K562 (cell line): ENCODE results near the gene ERGIC3. TPM values are rescaled to one million over a fixed set of nuclear protein-coding genes. Genes with fewer than 3 reads are reported as not detected.

Experiments used
- ATAC-seq: fragments of 200-7000 bp; cut with Tn5 transposase; 3 replicates; pipeline ENCODE4 v1.9.1; 2020; ENCODE audit warnings: moderate library complexity
- BruUV-seq: library from RNA; stranded (reverse); fragments of 400-500 nt; replicated peaks from 2 replicates; lab custom pipeline; 2021; lab: Mats Ljungman, UMichigan
- CTCF ChIA-PET: fragments of 300-600 bp; formaldehyde crosslinking; extraction: SDS; loops from one replicate; lab custom pipeline; 2021; ENCODE audit warnings: low intra/inter-chr PET ratio; lab: Yijun Ruan, JAX
- POLR2A ChIA-PET: fragments of 300-600, 350-650 bp; sonication (Branson Sonifier 250); formaldehyde crosslinking; extraction: SDS; loops from one replicate; lab custom pipeline; 2021; ENCODE audit warnings: antibody characterized with exemption, inconsistent platforms; lab: Yijun Ruan, JAX
- DNase-seq, 4 experiments: peaks; one replicate each; pipeline versions ENCODE4 v3.0.0 to v3.0.0-alpha.2; 2011 to 2018; ENCODE audit warnings: low spot score in 3 of 4, mixed read lengths in 3 of 4; ENCODE audit errors: extremely low read depth in 1 of 4
- FAIRE-seq: peaks from 2 replicates; lab custom pipeline; 2011; peaks lifted over from hg19 to GRCh38; lab: Jason Lieb, UNC
- H2AFZ ChIP-seq: 2 replicates; pipeline ENCODE4 v1.6.0; 2011; ENCODE audit warnings: low read depth, low read length, control low read depth, inconsistent platforms
- H3K27ac ChIP-seq: fragments of 200-600 bp; 3 replicates; pipeline ENCODE4 v1.8.0; 2011; ENCODE audit warnings: low read depth, mild to moderate bottlenecking, control low read depth, inconsistent platforms, low read length, moderate library complexity, mixed read lengths; ENCODE audit errors: extremely low read depth
- H3K27me3 ChIP-seq, 2 experiments: fragments of 300-600 bp in 1 of 2; 2 replicates in 1 of 2; 3 replicates in 1 of 2; pipeline versions ENCODE4 v1.6.0 to v1.8.0; 2011; ENCODE audit warnings: inconsistent platforms in 2 of 2, low read length in 2 of 2, mild to moderate bottlenecking in 1 of 2, mixed read lengths in 1 of 2, moderate library complexity in 1 of 2; ENCODE audit not compliant: control insufficient read depth in 2 of 2, insufficient read depth in 2 of 2
- H3K36me3 ChIP-seq: fragments of 300-600 bp; 3 replicates; pipeline ENCODE4 v1.8.0; 2011; ENCODE audit warnings: mild to moderate bottlenecking, low read length, inconsistent platforms; ENCODE audit not compliant: control insufficient read depth, insufficient read depth
- H3K4me1 ChIP-seq, 2 experiments: fragments of 200-600 bp in 1 of 2; replicated peaks in 1 of 2; 2 replicates in 1 of 2; 3 replicates in 1 of 2; pipeline versions ENCODE4 v1.5.1 to v1.8.0; 2011; ENCODE audit warnings: inconsistent platforms in 2 of 2, low read length in 2 of 2, mild to moderate bottlenecking in 1 of 2, mixed read lengths in 1 of 2, moderate library complexity in 1 of 2; ENCODE audit not compliant: control insufficient read depth in 2 of 2, insufficient read depth in 2 of 2
- H3K4me2 ChIP-seq: 2 replicates; pipeline ENCODE4 v1.6.1; 2011; ENCODE audit warnings: low read length, control low read depth, inconsistent platforms, mixed read lengths; ENCODE audit not compliant: insufficient read depth
- H3K4me3 ChIP-seq: fragments of 200-600 bp; sonication (generic), shearing (Covaris generic); 2 replicates; pipeline ENCODE4 v1.5.1; 2016; ENCODE audit warnings: control low read depth, inconsistent platforms
- H3K79me2 ChIP-seq: fragments of 200-600 bp; 3 replicates; pipeline ENCODE4 v1.8.0; 2011; ENCODE audit warnings: low read length, inconsistent platforms; ENCODE audit not compliant: control insufficient read depth, insufficient read depth
- H3K9ac ChIP-seq, 2 experiments: 2 replicates each; pipeline versions ENCODE4 v1.6.0 to v1.6.1; 2011; ENCODE audit warnings: low read depth in 2 of 2, low read length in 2 of 2, control low read depth in 1 of 2, inconsistent platforms in 1 of 2, mild to moderate bottlenecking in 1 of 2, mixed read lengths in 1 of 2; ENCODE audit not compliant: insufficient read depth in 1 of 2
- H3K9me1 ChIP-seq: one replicate; pipeline ENCODE4 v1.6.0; 2011; ENCODE audit warnings: inconsistent platforms, mild to moderate bottlenecking, low read length, moderate library complexity; ENCODE audit not compliant: control insufficient read depth, insufficient read depth
- H3K9me3 ChIP-seq: replicated peaks from 2 replicates; pipeline ENCODE4 v1.5.1; 2011; ENCODE audit warnings: low read depth, low read length, inconsistent platforms; ENCODE audit not compliant: control insufficient read depth, insufficient read depth
- H4K20me1 ChIP-seq: replicated peaks from 2 replicates; pipeline ENCODE4 v1.6.1; 2011; ENCODE audit warnings: low read length, inconsistent platforms, mixed read lengths; ENCODE audit not compliant: control insufficient read depth, insufficient read depth
- CHD2 ChIP-seq: IDR thresholded peaks from 2 replicates; pipeline ENCODE4 v1.6.1; 2011; ENCODE audit warnings: low read depth, low read length
- CTCF ChIP-seq, 3 experiments: IDR thresholded peaks in 2 of 3; conservative IDR thresholded peaks in 1 of 3; 2 replicates each; pipeline ENCODE4 v1.5.1; 2011 to 2012; ENCODE audit warnings: low read length in 3 of 3, mild to moderate bottlenecking in 3 of 3, control low read depth in 2 of 3, improper control_type of control experiment in 1 of 3, inconsistent platforms in 1 of 3, low read depth in 1 of 3, mixed read lengths in 1 of 3, moderate library complexity in 1 of 3; ENCODE audit not compliant: insufficient read depth in 2 of 3
- NFATC3 ChIP-seq: fragments of 450-650 bp; IDR thresholded peaks from 2 replicates; pipeline ENCODE4 v1.6.1; 2017; ENCODE audit warnings: mild to moderate bottlenecking
- RAD21 ChIP-seq, 2 experiments: fragments of 250-450 bp in 1 of 2; fragments of 450-650 bp in 1 of 2; sonication (Bioruptor Pico) in 1 of 2; formaldehyde crosslinking in 1 of 2; IDR thresholded peaks in 1 of 2; conservative IDR thresholded peaks in 1 of 2; 2 replicates each; pipeline versions ENCODE4 v1.4.0 to v1.8.0; 2020 to 2022; ENCODE audit warnings: mild to moderate bottlenecking in 2 of 2, moderate library complexity in 1 of 2
- SIX5 ChIP-seq, 2 experiments: IDR thresholded peaks; 2 replicates each; pipeline ENCODE4 v1.6.1; 2011; ENCODE audit warnings: low read length in 2 of 2, borderline replicate concordance in 1 of 2, low read depth in 1 of 2, mild to moderate bottlenecking in 1 of 2, moderate library complexity in 1 of 2; ENCODE audit not compliant: insufficient read depth in 1 of 2
- SMC3 ChIP-seq: conservative IDR thresholded peaks from 2 replicates; pipeline ENCODE4 v1.6.1; 2011; ENCODE audit warnings: low read depth, low read length, improper control_type of control experiment; ENCODE audit not compliant: insufficient read depth
- ZNF445 ChIP-seq: fragments of 250-450 bp; sonication (Bioruptor Pico); IDR thresholded peaks from 2 replicates; pipeline ENCODE4 v1.4.0; 2020; ENCODE audit warnings: low read depth, mild to moderate bottlenecking, moderate library complexity
- WGBS: fragments of 100-300 bp; shearing (Covaris generic); methylation state at CpG from one replicate; pipeline ENCODE4 v1.1.6; 2016; ENCODE audit warnings: low coverage, mixed read lengths; ENCODE audit not compliant: insufficient coverage; ENCODE audit errors: missing lambda C conversion rate; 5-methylcytosine and 5-hydroxymethylcytosine counted together
- in situ Hi-C: fragments of 300-500 bp; cut with MboI; formaldehyde crosslinking; loops from 4 replicates; pipeline ENCODE4 v1.15.0; 2018; ENCODE audit warnings: inconsistent platforms, mixed read lengths
- intact Hi-C: fragments of 100-400 bp; cut with micrococcal nuclease; formaldehyde crosslinking; loops from 2 replicates; pipeline ENCODE4 v1.14.2; 2022
- polyA plus RNA-seq, 8 experiments: library from polyadenylated mRNA; depleted of rRNA in 4 of 8; stranded (reverse) in 5 of 8; unstranded in 3 of 8; fragments of >200 nt; fragmentation: Nextera tagmentation in 2 of 8; fragmentation: Illumina TruSeq in 1 of 8; extraction: Ambion mirVana in 2 of 8; extraction: Trizol in 1 of 8; gene quantifications; 2 replicates each; pipeline versions ENCODE4 v1.2.1 to v1.2.3, GENCODE V29; 2011 to 2014; ENCODE audit warnings: inconsistent platforms in 1 of 8, missing spikeins in 1 of 8
- total RNA-seq, 7 experiments: library from RNA; depleted of rRNA in 6 of 7; stranded (reverse); fragments of >200 nt in 6 of 7; fragmentation: Illumina TruSeq in 2 of 7; extraction: Trizol in 2 of 7; gene quantifications; 2 replicates each; pipeline versions ENCODE4 v1.2.1 to v1.2.3, GENCODE V29; 2011 to 2021; ENCODE audit warnings: low replicate concordance in 1 of 7

The ERGIC3 gene
- total and polyA plus RNA-seq, 9 of the 15 experiments (the other 6 are each of a cell fraction or from before 2014, with no cell fraction given) = 121 to 278 (median 184) TPM

DNA sequence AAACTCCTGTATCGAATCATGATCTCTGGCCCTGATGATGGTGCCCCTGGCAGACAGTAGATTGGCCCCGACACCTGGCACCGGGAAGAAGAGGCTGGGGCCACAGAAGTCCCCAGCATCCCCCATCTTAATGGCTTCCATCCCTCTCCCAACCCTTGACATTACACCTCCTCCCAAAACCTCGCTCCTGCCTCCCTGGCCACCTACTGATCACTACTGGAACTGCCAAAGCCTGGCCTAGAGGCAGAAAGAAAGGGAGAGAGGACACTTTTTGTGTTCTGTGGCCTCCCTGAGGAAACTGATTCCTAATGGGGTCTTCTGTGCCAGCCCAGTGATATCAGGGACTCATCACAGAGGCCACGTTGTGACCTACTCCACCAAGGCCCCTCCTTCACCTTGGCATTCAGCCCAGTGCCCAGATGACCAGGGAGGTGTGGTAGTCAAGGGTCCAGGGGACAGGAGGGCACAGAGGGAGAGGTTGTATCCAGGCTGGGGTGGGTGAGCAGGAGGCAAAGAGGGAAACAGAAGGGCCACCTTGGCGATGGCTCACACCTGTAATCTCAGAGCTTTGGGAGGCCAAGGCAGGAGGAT is 18.5 kb upstream of the ERGIC3 start:
- 15% methylated on average over 6 of the region's 6 CpGs for WGBS
- no peaks in the 10 kb centered on the region for H3K36me3 ChIP-seq
- BruUV-seq = no TSS peak
- H3K9me3 ChIP-seq = no peaks in the 10 kb centered on the region
- FAIRE-seq = peak; percentile 83
- H4K20me1 ChIP-seq = no peaks in the 10 kb centered on the region
- intact Hi-C loops (no loop called here), in situ Hi-C loops (no loop called here)
- no peaks in the 10 kb centered on the region for H3K4me1 ChIP-seq
- peak; percentile 68 to 77 (median 74) for TF ChIP-seq CTCF (IDR thresholded peaks at IDR 0.05 in 2 of 3, conservative IDR thresholded peaks at IDR 0.05 in 1 of 3; ENCODE audit: insufficient read depth in 2 of 3, low read depth in 1 of 3, low read length in 3 of 3)
- TF ChIP-seq SMC3 = peak; percentile 26; the same call in 1 of the 2 replicates
- no peak for TF ChIP-seq SIX5 (IDR thresholded peaks at IDR 0.05; ENCODE audit: borderline replicate concordance in 1 of 2, insufficient read depth in 1 of 2, low read depth in 1 of 2, low read length in 2 of 2)
- no peak for TF ChIP-seq CHD2
- TF ChIP-seq NFATC3 = no peak
- no peak for TF ChIP-seq ZNF445
- peak in 1 of 2 experiments; percentile 41; a peak in 1 of 4 replicates for TF ChIP-seq RAD21 (CRISPR knock-in tag; conservative IDR thresholded peaks at IDR 0.05 in 1 of 2, IDR thresholded peaks at IDR 0.05 in 1 of 2)
- H3K79me2 ChIP-seq = no peaks in the 10 kb centered on the region
- CTCF ChIA-PET = no interaction called here
- no peak overlapping the region for H3K27ac ChIP-seq
- H3K27me3 ChIP-seq = no peaks in the 10 kb centered on the region
- no peak overlapping the region for H3K4me3 ChIP-seq
- H2AFZ ChIP-seq = no peak overlapping the region
- H3K9me1 ChIP-seq = no peaks in the 10 kb centered on the region
- POLR2A ChIA-PET = interaction anchor here (1.1 kb wide), 1 partner anchor 18 kb away, joined by 3 read pairs; no protein-coding TSS in a partner anchor
- peak; percentile 59 to 70 (median 67) for DNase-seq
- H3K9ac ChIP-seq = no peak overlapping the region
- ATAC-seq = peak; percentile 95
- H3K4me2 ChIP-seq = no peak overlapping the region
